RWPE2 (cell line): Measurements from ENCODE around the gene FRK.

Experiments used
- ATAC-seq: fragments of 200-7000 bp; cut with Tn5 transposase; 3 replicates; pipeline ENCODE4 v1.9.1; 2021; ENCODE audit warnings: low read depth
- DNase-seq: peaks from one replicate; pipeline ENCODE4 v3.0.0-alpha.2; 2020; ENCODE audit warnings: low spot score
- H3K27ac ChIP-seq: fragments of 450-650 bp; 2 replicates; pipeline ENCODE4 v1.5.1; 2017; ENCODE audit warnings: mild to moderate bottlenecking; ENCODE audit not compliant: poor library complexity, severe bottlenecking
- H3K27me3 ChIP-seq: fragments of 250-450 bp; sonication (Bioruptor Pico); 2 replicates; pipeline ENCODE4 v1.5.1; 2021; ENCODE audit warnings: mild to moderate bottlenecking, moderate library complexity; ENCODE audit not compliant: insufficient read depth, poor library complexity, severe bottlenecking
- H3K36me3 ChIP-seq: fragments of 250-450 bp; sonication (Bioruptor Pico); 2 replicates; pipeline ENCODE4 v1.5.1; 2020; ENCODE audit warnings: low read depth, mild to moderate bottlenecking, moderate library complexity
- H3K4me1 ChIP-seq: fragments of 250-450 bp; sonication (Bioruptor Pico); 2 replicates; pipeline ENCODE4 v1.5.1; 2021; ENCODE audit warnings: mild to moderate bottlenecking, moderate library complexity; ENCODE audit not compliant: insufficient read depth, poor library complexity, severe bottlenecking
- H3K4me3 ChIP-seq: fragments of 250-450 bp; sonication (Bioruptor Pico); 2 replicates; pipeline ENCODE4 v1.5.1; 2021; ENCODE audit warnings: mild to moderate bottlenecking, moderate library complexity; ENCODE audit not compliant: severe bottlenecking
- H3K9me3 ChIP-seq: fragments of 250-450 bp; sonication (Bioruptor Pico); 2 replicates; pipeline ENCODE4 v1.5.1; 2021; ENCODE audit warnings: mild to moderate bottlenecking, moderate library complexity; ENCODE audit not compliant: severe bottlenecking
- TF ChIP-seq, protein P1 (sequence below): fragments of 450-650 bp; IDR thresholded peaks from one replicate; pipeline ENCODE4 v1.5.1; 2017; ENCODE audit warnings: mild to moderate bottlenecking, moderate library complexity; ENCODE audit not compliant: poor library complexity, severe bottlenecking

Gene FRK

DNA sequence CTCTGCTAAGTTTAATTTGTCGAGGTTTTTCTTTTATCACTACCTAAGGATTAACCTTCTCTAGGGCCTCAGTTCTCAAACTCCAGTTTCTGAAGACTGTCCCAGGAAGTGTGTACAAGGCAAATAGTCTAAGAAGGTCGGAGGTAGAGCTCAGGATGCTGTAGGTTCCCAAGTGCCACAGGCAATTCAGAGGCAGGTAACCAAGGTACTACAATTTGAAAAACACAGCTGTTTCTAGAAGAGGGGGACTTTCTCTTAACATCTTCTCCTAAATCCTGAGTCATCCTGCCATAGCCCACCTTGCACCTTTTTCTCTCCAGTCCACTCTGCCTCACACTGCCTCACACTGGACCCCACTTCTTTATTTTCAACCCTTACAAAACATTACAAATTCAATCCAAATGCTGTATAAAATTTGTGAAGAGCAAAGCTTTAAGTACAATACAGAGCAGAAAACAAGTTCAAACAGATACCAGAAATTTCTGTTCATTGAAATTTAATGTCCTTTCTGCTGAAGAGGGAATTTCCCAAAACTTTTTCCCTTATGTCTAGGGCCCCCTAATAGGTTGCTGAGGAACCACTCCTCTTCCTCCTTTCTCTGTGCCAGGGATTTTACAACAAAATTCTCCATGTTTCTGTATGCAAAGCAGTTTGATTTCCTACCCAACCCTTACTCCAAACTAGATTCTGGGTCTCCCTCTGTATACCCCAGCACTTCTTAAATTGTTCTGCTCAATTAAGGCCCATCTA lies 43.0 kb downstream of the FRK start:
- TF ChIP-seq, protein P1, sequence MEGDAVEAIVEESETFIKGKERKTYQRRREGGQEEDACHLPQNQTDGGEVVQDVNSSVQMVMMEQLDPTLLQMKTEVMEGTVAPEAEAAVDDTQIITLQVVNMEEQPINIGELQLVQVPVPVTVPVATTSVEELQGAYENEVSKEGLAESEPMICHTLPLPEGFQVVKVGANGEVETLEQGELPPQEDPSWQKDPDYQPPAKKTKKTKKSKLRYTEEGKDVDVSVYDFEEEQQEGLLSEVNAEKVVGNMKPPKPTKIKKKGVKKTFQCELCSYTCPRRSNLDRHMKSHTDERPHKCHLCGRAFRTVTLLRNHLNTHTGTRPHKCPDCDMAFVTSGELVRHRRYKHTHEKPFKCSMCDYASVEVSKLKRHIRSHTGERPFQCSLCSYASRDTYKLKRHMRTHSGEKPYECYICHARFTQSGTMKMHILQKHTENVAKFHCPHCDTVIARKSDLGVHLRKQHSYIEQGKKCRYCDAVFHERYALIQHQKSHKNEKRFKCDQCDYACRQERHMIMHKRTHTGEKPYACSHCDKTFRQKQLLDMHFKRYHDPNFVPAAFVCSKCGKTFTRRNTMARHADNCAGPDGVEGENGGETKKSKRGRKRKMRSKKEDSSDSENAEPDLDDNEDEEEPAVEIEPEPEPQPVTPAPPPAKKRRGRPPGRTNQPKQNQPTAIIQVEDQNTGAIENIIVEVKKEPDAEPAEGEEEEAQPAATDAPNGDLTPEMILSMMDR, result no peak
- Histone ChIP-seq H3K27me3 (no peaks in the 10 kb centered on the region), H3K36me3 (no peaks in the 10 kb centered on the region), H3K4me3 (no peak overlapping the region), H3K4me1 (peaks cover 33% of the 10 kb centered on the region), H3K27ac (no peak overlapping the region), H3K9me3 (no peaks in the 10 kb centered on the region)
- DNase-seq (no peak), ATAC-seq (peak; percentile 18; the same call in 1 of the 3 replicates)

DNA sequence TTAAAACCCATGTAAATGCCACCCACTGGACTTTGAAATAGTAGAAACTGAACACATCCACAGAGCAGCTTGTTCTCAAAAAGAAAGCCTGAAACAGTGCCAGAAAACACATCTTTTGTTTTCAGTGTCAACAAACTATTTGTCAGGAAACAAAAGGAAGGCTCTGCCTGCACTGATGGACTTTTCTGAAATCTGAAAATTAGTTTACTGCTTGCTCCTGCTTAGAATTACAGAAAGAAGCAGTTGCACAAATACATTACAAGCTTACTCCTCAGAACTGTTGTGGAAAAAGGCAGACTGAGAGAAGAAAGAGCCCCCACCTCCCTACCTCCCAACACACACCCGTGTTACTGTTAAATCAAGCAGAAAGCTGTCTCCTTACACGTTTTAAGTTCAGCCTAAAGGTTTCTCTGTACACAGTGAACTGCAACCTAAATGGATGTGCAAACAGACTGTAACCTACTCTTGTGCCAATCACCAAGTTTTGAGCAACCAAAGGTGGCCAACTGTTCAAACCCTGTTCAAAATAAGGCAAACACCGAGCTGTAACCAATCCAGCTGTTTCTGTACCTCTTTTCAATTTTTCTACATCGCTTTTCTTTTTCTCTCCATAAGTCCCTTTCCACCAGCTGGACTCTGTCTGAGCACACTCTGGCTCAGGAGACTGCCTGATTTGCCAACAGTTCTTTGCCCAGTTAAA lies 43.7 kb downstream of the FRK start:
- TF ChIP-seq, protein P1, result no peak
- H3K27me3 ChIP-seq, result no peaks in the 10 kb centered on the region
- H3K36me3 ChIP-seq, result no peaks in the 10 kb centered on the region
- H3K4me1 ChIP-seq, result peaks cover 39% of the 10 kb centered on the region
- H3K4me3 ChIP-seq, result no peak overlapping the region
- DNase-seq (no peak), ATAC-seq (peak; percentile 17; the same call in 1 of the 3 replicates)
- H3K9me3 ChIP-seq, result no peaks in the 10 kb centered on the region
- no peak overlapping the region for H3K27ac ChIP-seq

DNA sequence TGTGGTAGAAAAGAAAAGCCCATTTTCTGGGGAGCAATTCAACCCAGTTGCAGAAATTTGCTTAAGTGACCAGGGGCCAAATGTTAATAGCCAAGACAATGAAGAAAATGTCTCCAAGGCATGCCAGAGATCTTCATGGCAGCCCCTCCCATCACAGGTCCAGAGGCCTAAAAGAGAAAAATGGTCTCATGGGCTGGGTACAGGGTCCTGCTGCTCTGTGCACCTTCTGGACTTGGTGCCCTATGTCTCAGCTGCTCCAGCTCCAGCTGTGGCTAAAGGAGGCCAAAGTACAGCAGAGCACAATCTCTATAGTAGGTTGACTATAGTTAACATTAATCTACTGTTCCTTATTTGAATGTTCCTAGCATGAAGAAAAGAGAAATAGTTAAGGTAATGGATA lies 44.7 kb downstream of the FRK start:
- H3K4me3 ChIP-seq, result no peak overlapping the region
- H3K27me3 ChIP-seq, result no peaks in the 10 kb centered on the region
- no peak overlapping the region for H3K27ac ChIP-seq
- TF ChIP-seq, protein P1, result no peak
- H3K9me3 ChIP-seq, result no peaks in the 10 kb centered on the region
- H3K36me3 ChIP-seq, result no peaks in the 10 kb centered on the region
- DNase-seq (no peak), ATAC-seq (no peak)
- H3K4me1 ChIP-seq, result peaks cover 46% of the 10 kb centered on the region

GRCh38 chr6:116015561-116015960 lies 45.1 kb downstream of the FRK start:
- no peaks in the 10 kb centered on the region for H3K9me3 ChIP-seq
- H3K36me3 ChIP-seq, result no peaks in the 10 kb centered on the region
- ATAC-seq, result no peak
- no peak overlapping the region for H3K4me3 ChIP-seq
- TF ChIP-seq, protein P1, result no peak
- peaks cover 48% of the 10 kb centered on the region for H3K4me1 ChIP-seq
- H3K27ac ChIP-seq, result no peak overlapping the region
- no peak for DNase-seq
- H3K27me3 ChIP-seq, result no peaks in the 10 kb centered on the region
